Head of caudate nucleus (tissue), 42 donors: ENCODE measurements around the gene ATG101.
"Not testable (repeated sequence)": the region's sequence is repeated elsewhere in the genome, so short reads cannot be mapped to it uniquely, and the experiment has no call there.

Source experiments
- DNase-seq, 42 donors: peaks; one replicate each; pipeline versions ENCODE4 v3.0.0 to v3.0.0-alpha.2; 2020 to 2021; ENCODE audit warnings: mixed read lengths in 7 of 42
- intact Hi-C: fragments of 100-400 bp; cut with DNase I; formaldehyde crosslinking; loops from one replicate; pipeline ENCODE4 v1.15.0; 2022

The ATG101 gene

GRCh38 chr12:52085682-52086180 is 16.0 kb downstream of the ATG101 start:
- intact Hi-C loops: no loop called here
- DNase-seq: no peak

GRCh38 chr12:52086366-52086765 is 16.6 kb downstream of the ATG101 start:
- intact Hi-C loops: no loop called here
- DNase-seq: no peak

GRCh38 chr12:52086944-52087835 is 17.4 kb downstream of the ATG101 start:
- intact Hi-C loops: no loop called here

GRCh38 chr12:52087961-52088820 is 18.4 kb downstream of the ATG101 start:
- intact Hi-C loops: no loop called here
- DNase-seq: peak in 3 of 42 donors; percentile 18 to 33 (median 26)

More at GRCh38 chr12:52086944-52087835, 17.4 kb downstream of the ATG101 start:
- peak in 1 of 42 donors; percentile 13 for DNase-seq

- DNase-seq: peak in 1 of 42 donors; percentile 27
- intact Hi-C loops: no loop called here
These were observed 19.7 kb downstream of the ATG101 start for GRCh38 chr12:52089491-52089890.

GRCh38 chr12:52090291-52090690 is 20.5 kb downstream of the ATG101 start:
- intact Hi-C loops: no loop called here
- DNase-seq: no peak

GRCh38 chr12:52091061-52091460 is 21.3 kb downstream of the ATG101 start:
- DNase-seq: no peak
- intact Hi-C loops: no loop called here

GRCh38 chr12:52091869-52092268 is 22.1 kb downstream of the ATG101 start:
- DNase-seq: peak in 1 of 42 donors; percentile 32
- intact Hi-C loops: no loop called here

- DNase-seq: peak in 1 of 42 donors; percentile 24
- intact Hi-C loops: no loop called here
These were observed 23.6 kb downstream of the ATG101 start for GRCh38 chr12:52093346-52093745.

- intact Hi-C loops: no loop called here
- no peak for DNase-seq
These were observed 26.7 kb downstream of the ATG101 start for GRCh38 chr12:52096332-52097044.

- peak in 1 of 42 donors; percentile 19 for DNase-seq
- intact Hi-C loops: no loop called here
These were observed 27.4 kb downstream of the ATG101 start for GRCh38 chr12:52097045-52097666.

- intact Hi-C loops, DNase-seq: not testable (repeated sequence)
These were observed 34.8 kb downstream of the ATG101 start for GRCh38 chr12:52104431-52105089.

- peak in 11 of 42 donors; percentile 17 to 61 (median 43) for DNase-seq
These were observed 46.7 kb downstream of the ATG101 start for GRCh38 chr12:52116222-52117125.

GRCh38 chr12:52117806-52118475 is 48.2 kb downstream of the ATG101 start:
- intact Hi-C loops, DNase-seq: not testable (repeated sequence)

More at GRCh38 chr12:52116222-52117125, 46.7 kb downstream of the ATG101 start:
- intact Hi-C loops: not testable (repeated sequence)

- peak in 1 of 42 donors; percentile 25 for DNase-seq
- intact Hi-C loops: no loop called here
These were observed 49.8 kb downstream of the ATG101 start for GRCh38 chr12:52119398-52120254.
